GM12872 (cell line): ENCODE results near the gene THAP4.

ENCODE experiments used
- TF ChIP-seq, protein P1 (sequence below): IDR thresholded peaks from 3 replicates; pipeline ENCODE4 v1.5.1; 2011; ENCODE audit warnings: low read depth, mild to moderate bottlenecking, low read length, moderate library complexity; ENCODE audit not compliant: insufficient read depth

THAP4 gene

DNA sequence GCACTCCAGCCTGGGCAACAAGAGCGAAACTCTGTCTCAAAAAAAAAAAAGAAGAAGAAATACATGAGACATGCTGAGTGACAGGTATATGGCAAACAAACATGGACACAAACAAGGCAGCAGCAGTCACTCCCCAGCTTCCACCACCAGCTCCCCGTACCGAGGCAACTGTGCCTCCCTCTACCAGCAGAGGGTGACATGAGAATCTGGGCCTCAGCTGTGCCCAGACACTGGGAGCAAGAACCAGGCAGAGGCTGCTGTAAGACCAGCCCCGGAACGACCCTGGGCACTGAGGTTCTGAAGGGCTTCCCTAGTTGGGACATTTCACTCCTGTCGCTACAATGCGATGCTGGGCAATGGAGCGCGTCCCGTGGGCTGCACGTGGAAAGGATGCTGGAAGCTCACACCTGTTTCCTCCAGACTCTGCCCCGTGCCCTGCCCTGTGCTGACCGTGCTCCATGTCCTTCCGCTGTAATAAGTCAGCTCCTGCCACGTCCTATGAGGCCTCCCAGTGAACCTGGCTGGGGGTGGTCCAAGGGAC is 41.3 kb downstream of the THAP4 start:
- TF ChIP-seq, protein P1, sequence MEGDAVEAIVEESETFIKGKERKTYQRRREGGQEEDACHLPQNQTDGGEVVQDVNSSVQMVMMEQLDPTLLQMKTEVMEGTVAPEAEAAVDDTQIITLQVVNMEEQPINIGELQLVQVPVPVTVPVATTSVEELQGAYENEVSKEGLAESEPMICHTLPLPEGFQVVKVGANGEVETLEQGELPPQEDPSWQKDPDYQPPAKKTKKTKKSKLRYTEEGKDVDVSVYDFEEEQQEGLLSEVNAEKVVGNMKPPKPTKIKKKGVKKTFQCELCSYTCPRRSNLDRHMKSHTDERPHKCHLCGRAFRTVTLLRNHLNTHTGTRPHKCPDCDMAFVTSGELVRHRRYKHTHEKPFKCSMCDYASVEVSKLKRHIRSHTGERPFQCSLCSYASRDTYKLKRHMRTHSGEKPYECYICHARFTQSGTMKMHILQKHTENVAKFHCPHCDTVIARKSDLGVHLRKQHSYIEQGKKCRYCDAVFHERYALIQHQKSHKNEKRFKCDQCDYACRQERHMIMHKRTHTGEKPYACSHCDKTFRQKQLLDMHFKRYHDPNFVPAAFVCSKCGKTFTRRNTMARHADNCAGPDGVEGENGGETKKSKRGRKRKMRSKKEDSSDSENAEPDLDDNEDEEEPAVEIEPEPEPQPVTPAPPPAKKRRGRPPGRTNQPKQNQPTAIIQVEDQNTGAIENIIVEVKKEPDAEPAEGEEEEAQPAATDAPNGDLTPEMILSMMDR = peak; percentile 37; the same call in 2 of the 3 replicates

DNA sequence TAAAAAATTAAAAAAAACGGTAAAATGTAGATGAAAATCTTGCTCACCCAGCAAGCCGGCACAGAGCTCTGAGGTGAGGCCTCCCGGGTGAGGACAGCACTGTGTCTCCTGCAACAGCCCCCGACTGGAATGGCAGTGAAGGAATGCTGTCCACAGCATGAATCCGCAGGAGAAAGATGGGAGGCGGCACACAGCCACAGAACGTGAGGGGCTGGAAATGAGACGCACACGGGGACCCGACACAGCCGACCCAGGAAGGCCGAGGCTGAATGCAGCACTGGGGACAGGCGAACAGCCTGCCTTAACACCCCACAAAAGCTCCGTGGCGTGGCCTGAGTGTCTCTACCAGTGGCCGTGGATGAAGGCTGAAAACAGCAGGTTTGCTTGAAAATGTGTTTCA is 43.7 kb downstream of the THAP4 start:
- TF ChIP-seq, protein P1 = no peak

DNA sequence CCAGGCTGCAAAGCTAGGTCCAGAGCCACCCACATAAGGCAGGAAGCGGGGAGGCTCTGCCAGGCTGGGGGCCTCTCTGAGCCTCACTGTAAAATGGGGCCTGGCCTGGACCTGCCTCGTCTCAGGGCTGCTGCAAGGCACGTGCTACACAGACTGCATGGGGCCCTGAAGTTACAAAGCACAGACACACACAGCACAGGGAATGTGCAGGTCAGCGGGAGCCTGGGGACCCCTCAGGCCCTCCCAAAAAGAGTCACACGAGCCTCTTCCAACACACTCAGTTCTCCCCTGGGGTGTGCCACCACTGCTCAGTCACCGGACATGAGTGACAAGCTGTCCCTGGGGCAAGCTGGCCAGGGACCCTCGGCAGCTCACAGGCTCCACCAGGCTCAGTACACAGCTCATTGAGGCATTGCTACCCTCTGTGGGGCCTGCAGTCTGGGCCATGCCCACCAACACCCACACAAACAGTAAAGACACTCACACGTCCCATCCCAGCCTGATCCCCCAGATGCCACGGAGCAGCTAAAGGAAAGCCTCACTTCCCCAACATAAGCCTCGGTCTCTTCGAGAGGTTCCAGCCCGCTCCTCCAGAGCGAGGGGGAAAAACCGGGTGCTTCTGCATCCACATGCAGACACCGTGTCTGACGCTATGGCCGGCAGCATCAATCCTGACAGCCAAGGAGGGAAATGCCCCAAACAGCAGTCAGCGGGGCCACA is 44.7 kb downstream of the THAP4 start:
- TF ChIP-seq, protein P1 = no peak

DNA sequence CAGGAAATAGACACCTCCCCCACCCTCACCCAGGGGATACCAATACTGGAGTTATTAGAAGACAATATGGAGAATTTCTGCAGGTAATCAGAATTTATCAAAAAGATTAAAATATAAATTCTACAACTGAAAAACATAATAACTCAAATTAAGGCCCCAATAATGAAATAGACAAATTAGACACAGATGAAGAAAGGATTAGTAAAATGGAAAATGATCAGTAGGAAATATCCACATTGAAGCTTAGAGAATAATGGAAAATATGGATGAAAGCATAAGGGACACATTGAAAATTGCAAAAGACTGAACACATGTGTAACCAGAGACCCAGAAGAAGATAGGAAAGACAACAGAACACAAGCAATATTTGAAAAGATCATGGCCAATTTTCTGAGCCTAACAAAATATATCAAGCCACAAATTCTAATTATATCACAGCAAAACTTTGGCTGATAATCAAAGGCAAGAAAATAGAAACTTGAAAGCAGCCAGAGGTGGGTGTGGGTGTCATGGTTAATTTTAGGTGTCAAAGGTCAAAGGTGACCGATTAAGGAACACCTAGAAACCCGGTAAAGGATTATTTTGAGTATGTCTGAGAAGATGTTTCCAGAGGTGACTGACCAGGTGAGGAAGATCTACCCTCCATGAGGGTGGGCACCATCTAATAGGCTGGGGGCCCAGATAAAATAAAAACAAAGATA is 50.2 kb downstream of the THAP4 start:
- TF ChIP-seq, protein P1 = no peak

DNA sequence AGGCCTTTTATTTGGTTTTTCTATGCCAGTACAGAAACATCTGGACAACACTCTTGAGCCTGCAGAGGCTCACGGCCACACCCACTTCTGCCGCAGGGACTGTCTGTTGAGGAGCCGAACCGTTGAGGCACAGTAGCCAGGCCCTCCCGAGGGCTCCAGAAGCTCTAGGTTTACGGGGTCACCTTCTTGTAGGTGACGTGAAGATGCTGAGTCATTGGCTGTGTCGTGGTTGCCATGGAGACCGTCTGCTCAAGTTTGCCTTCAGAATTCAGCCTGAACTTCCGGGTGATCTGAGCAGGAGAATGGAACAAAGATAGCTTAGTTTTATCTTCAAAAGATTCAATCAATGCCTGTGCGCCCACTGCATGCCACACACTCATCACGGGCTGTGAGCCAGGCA is 52.5 kb downstream of the THAP4 start:
- TF ChIP-seq, protein P1 = no peak

DNA sequence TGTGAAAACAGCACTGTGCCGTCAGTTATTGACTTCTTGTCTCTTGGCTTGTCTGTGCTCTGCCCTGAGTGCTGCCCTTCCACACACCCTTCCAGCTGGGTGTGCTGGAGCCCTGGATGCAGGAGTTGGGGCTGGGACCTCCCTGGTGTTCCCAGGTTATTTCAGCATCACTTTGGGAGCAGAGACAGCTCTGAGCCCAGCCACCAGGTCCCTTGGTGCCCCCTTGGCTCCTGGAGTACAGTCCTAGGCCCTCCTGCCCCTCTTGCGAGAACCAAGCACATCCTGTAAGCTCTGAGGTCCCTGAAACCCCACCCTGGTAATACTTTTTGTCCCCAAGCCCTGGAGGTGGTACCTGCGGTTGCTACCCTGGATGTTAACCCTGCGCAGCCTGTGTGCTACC is 54.2 kb downstream of the THAP4 start:
- TF ChIP-seq, protein P1 = no peak

DNA sequence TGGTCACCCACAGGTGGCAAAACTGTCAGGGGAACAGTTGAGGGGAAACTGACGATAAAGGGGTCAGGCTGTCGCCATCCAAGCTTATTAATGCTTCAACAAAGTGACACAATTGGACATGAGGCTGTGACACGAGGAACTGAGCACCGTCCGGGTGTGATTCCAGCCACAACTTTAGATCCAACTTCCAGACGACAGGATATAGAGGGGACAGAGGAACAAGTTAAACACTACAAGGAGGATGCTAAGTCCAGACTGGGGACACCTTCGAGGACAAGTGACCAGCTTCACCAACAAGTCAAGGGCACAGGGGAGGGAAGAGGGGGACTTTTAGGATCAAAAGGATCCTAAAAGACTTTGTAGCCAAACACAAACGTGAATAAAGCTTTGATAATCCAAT is 54.6 kb downstream of the THAP4 start:
- TF ChIP-seq, protein P1 = no peak
